Esophagus squamous epithelium (tissue), 5 donors: ENCODE data around the gene SYNE2. TPM values are rescaled to one million over a fixed set of nuclear protein-coding genes. Genes with fewer than 3 reads are reported as not detected.

Source experiments
- DNase-seq: peaks from one replicate; lab custom pipeline; 2025; lab: John Stamatoyannopoulos, UW
- H3K27ac ChIP-seq, 4 donors: fragments of 200-600 bp; sonication (generic); one replicate each; pipeline ENCODE4 v1.5.1; 2016 to 2019; ENCODE audit warnings: mild to moderate bottlenecking in 1 of 4
- H3K27me3 ChIP-seq, 4 donors: fragments of 200-600 bp; sonication (generic); 1 replicate in 3 of 4; 2 replicates in 1 of 4; pipeline versions ENCODE4 v1.5.1 to v1.6.0; 2017 to 2021; ENCODE audit warnings: antibody characterized with exemption in 1 of 4
- H3K36me3 ChIP-seq, 3 donors: fragments of 200-600 bp; sonication (generic); one replicate each; pipeline ENCODE4 v1.5.1; 2016 to 2019
- H3K4me1 ChIP-seq, 3 donors: fragments of 200-600 bp; sonication (generic); one replicate each; pipeline ENCODE4 v1.5.1; 2017 to 2019
- H3K4me3 ChIP-seq, 4 donors: fragments of 200-600 bp; sonication (generic); 1 replicate in 3 of 4; 2 replicates in 1 of 4; pipeline ENCODE4 v1.5.1; 2016 to 2019; ENCODE audit warnings: mild to moderate bottlenecking in 2 of 4, moderate library complexity in 1 of 4
- H3K9me3 ChIP-seq, 3 donors: fragments of 200-600 bp; sonication (generic); one replicate each; pipeline ENCODE4 v1.5.1; 2016 to 2019
- CTCF ChIP-seq, 6 experiments: fragments of 450-650 bp in 4 of 6; fragments of 200-600 bp in 2 of 6; sonication (generic) in 2 of 6; IDR thresholded peaks; one replicate each; pipeline ENCODE4 v1.5.1; 2016 to 2019; ENCODE audit warnings: antibody characterized with exemption in 6 of 6, mild to moderate bottlenecking in 4 of 6, moderate library complexity in 4 of 6
- POLR2A ChIP-seq, 4 donors: fragments of 450-650 bp; IDR thresholded peaks; one replicate each; pipeline ENCODE4 v1.6.1; 2017; ENCODE audit warnings: antibody characterized with exemption in 4 of 4, mild to moderate bottlenecking in 4 of 4, moderate library complexity in 3 of 4
- WGBS, 2 donors: methylation state at CpG; one replicate each; pipeline ENCODE4 v1.1.5; 2018; 5-methylcytosine and 5-hydroxymethylcytosine counted together
- intact Hi-C: fragments of 100-400 bp; cut with DNase I; formaldehyde crosslinking; loops from one replicate; pipeline ENCODE4 v1.15.0; 2022
- total RNA-seq, 4 donors: library from RNA; depleted of rRNA; stranded (reverse); fragments of >200 nt; gene quantifications; one replicate each; pipeline ENCODE4 v1.1.0, GENCODE V29; 2016
- donor health status: DM: yes; HTN: yes; CAD: no.

The SYNE2 gene
- total RNA-seq, 4 donors from 2014 or later, result 128 to 197 (median 145) TPM

GRCh38 chr14:64000749-64001148 is 147.9 kb downstream of the SYNE2 start:
- intact Hi-C loops, result no loop called here
- H3K27me3 ChIP-seq, result no peaks in the 10 kb centered on the region
- peaks cover 3 to 100% (median 36%) of the 10 kb centered on the region in 3 donors for H3K36me3 ChIP-seq
- WGBS, 2 donors, result 92 to 100% methylated on average over 1 of the region's 1 CpG
- DNase-seq, result no peak
- no peak overlapping the region for H3K27ac ChIP-seq
- TF ChIP-seq POLR2A (IDR thresholded peaks at IDR 0.05) (no peak), CTCF (IDR thresholded peaks at IDR 0.05) (no peak)
- H3K4me3 ChIP-seq, result no peak overlapping the region
- H3K9me3 ChIP-seq, result no peaks in the 10 kb centered on the region
- no peaks in the 10 kb centered on the region for H3K4me1 ChIP-seq

GRCh38 chr14:64005822-64006221 is 153.0 kb downstream of the SYNE2 start:
- no peaks in the 10 kb centered on the region for H3K4me1 ChIP-seq
- no peaks in the 10 kb centered on the region for H3K9me3 ChIP-seq
- peaks cover 3 to 95% (median 19%) of the 10 kb centered on the region in 3 donors for H3K36me3 ChIP-seq
- intact Hi-C loops, result no loop called here
- no peak for DNase-seq
- no peak for TF ChIP-seq CTCF (IDR thresholded peaks at IDR 0.05)
- TF ChIP-seq POLR2A (IDR thresholded peaks at IDR 0.05), result no peak
- H3K27ac ChIP-seq, result no peak overlapping the region
- 95 to 97% methylated on average over 2 of the region's 2 CpGs for WGBS, 2 donors
- no peaks in the 10 kb centered on the region for H3K27me3 ChIP-seq
- no peak overlapping the region for H3K4me3 ChIP-seq

GRCh38 chr14:64008016-64008415 is 155.2 kb downstream of the SYNE2 start:
- Histone ChIP-seq H3K4me3 (no peak overlapping the region), H3K27me3 (no peaks in the 10 kb centered on the region), H3K9me3 (no peaks in the 10 kb centered on the region), H3K27ac (no peak overlapping the region), H3K36me3 (peaks cover 3 to 93% (median 9%) of the 10 kb centered on the region in 3 donors), H3K4me1 (no peaks in the 10 kb centered on the region)
- TF ChIP-seq POLR2A (IDR thresholded peaks at IDR 0.05), result no peak
- no peak for TF ChIP-seq CTCF (IDR thresholded peaks at IDR 0.05)
- WGBS, 2 donors, result 78 to 96% methylated on average over 2 of the region's 2 CpGs
- intact Hi-C loops, result no loop called here
- DNase-seq, result no peak

GRCh38 chr14:64012003-64012402 is 159.2 kb downstream of the SYNE2 start:
- H3K4me3 ChIP-seq, result no peak overlapping the region
- WGBS, 2 donors, result 78 to 97% methylated on average over 3 of the region's 3 CpGs

GRCh38 chr14:64012720-64013119 is 159.9 kb downstream of the SYNE2 start:
- peaks cover 0 to 72% (median 0%) of the 10 kb centered on the region in 3 donors for H3K36me3 ChIP-seq
- intact Hi-C loops, result no loop called here
- no peak overlapping the region for H3K4me3 ChIP-seq
- TF ChIP-seq CTCF (IDR thresholded peaks at IDR 0.05), result no peak
- no peak for TF ChIP-seq POLR2A (IDR thresholded peaks at IDR 0.05)
- no peaks in the 10 kb centered on the region for H3K27me3 ChIP-seq
- peaks cover 0 to 8% (median 0%) of the 10 kb centered on the region in 3 donors for H3K9me3 ChIP-seq
- no peaks in the 10 kb centered on the region for H3K4me1 ChIP-seq
- DNase-seq, result no peak
- WGBS, 2 donors, result 89 to 96% methylated on average over 1 of the region's 1 CpG
- no peak overlapping the region for H3K27ac ChIP-seq

More at GRCh38 chr14:64012003-64012402, 159.2 kb downstream of the SYNE2 start:
- no peak overlapping the region for H3K27ac ChIP-seq
- no peak for DNase-seq
- H3K27me3 ChIP-seq, result no peaks in the 10 kb centered on the region
- peaks cover 0 to 8% (median 0%) of the 10 kb centered on the region in 3 donors for H3K9me3 ChIP-seq
- intact Hi-C loops, result no loop called here
- peaks cover 0 to 72% (median 0%) of the 10 kb centered on the region in 3 donors for H3K36me3 ChIP-seq
- TF ChIP-seq CTCF (IDR thresholded peaks at IDR 0.05) (no peak), POLR2A (IDR thresholded peaks at IDR 0.05) (no peak)
- H3K4me1 ChIP-seq, result no peaks in the 10 kb centered on the region
